ENCODE data around the gene DNAJB9.

Gene DNAJB9

GRCh38 chr7:108605559-108606201, 36.0 kb downstream of the DNAJB9 start:
- DNase-seq (ENCODE audit: low spot score), result no peak

GRCh38 chr7:108609643-108610042, 40.0 kb downstream of the DNAJB9 start:
- DNase-seq (ENCODE audit: low spot score), result no peak

- DNase-seq (ENCODE audit: low spot score), result no peak
Observed at GRCh38 chr7:108611268-108611667, 41.6 kb downstream of the DNAJB9 start.

GRCh38 chr7:108613147-108613948, 43.7 kb downstream of the DNAJB9 start:
- DNase-seq (ENCODE audit: low spot score), result no peak

GRCh38 chr7:108613949-108614381, 44.3 kb downstream of the DNAJB9 start:
- no peak for DNase-seq (ENCODE audit: low spot score)

- DNase-seq (ENCODE audit: low spot score), result no peak
Observed at GRCh38 chr7:108614896-108615295, 45.2 kb downstream of the DNAJB9 start.

GRCh38 chr7:108618056-108618455, 48.4 kb downstream of the DNAJB9 start:
- DNase-seq (ENCODE audit: low spot score), result no peak

GRCh38 chr7:108623220-108623619, 53.5 kb downstream of the DNAJB9 start:
- no peak for DNase-seq (ENCODE audit: low spot score)
